DOHH2 (cell line): Measurements from ENCODE around the gene LUZP1.

Source experiments
- H3F3A ChIP-seq: fragments of 200-600 bp; sonication (generic), shearing (Covaris generic); 2 replicates; pipeline ENCODE4 v1.6.0; 2016; ENCODE audit warnings: antibody characterized with exemption, mild to moderate bottlenecking; ENCODE audit not compliant: control insufficient read depth, insufficient read depth
- H3K27ac ChIP-seq: fragments of 200-600 bp; sonication (generic); 2 replicates; pipeline ENCODE4 v1.5.1; 2014; ENCODE audit warnings: low read depth, mild to moderate bottlenecking, low read length, moderate library complexity
- H3K27me3 ChIP-seq: fragments of 200-600 bp; sonication (generic); 2 replicates; pipeline ENCODE4 v1.6.1; 2014; ENCODE audit warnings: mild to moderate bottlenecking, low read length, mixed read lengths; ENCODE audit not compliant: control insufficient read depth
- H3K36me3 ChIP-seq: fragments of 200-600 bp; sonication (generic); 2 replicates; pipeline ENCODE4 v1.6.1; 2014; ENCODE audit warnings: mild to moderate bottlenecking, low read length, moderate library complexity, mixed read lengths; ENCODE audit not compliant: control insufficient read depth
- H3K4me1 ChIP-seq: fragments of 200-600 bp; sonication (generic); 2 replicates; pipeline ENCODE4 v1.6.1; 2014; ENCODE audit warnings: mild to moderate bottlenecking, low read length, mixed read lengths; ENCODE audit not compliant: control insufficient read depth
- H3K4me2 ChIP-seq: fragments of 200-600 bp; sonication (generic); 2 replicates; pipeline ENCODE4 v1.6.0; 2014; ENCODE audit warnings: mild to moderate bottlenecking, low read length, moderate library complexity
- H3K4me3 ChIP-seq: fragments of 200-600 bp; sonication (generic); 2 replicates; pipeline ENCODE4 v1.5.1; 2014; ENCODE audit warnings: mild to moderate bottlenecking, low read length, mixed read lengths
- H3K79me2 ChIP-seq: fragments of 200-600 bp; sonication (generic); 2 replicates; pipeline ENCODE4 v1.6.1; 2014; ENCODE audit warnings: mild to moderate bottlenecking, low read length, mixed read lengths; ENCODE audit not compliant: control insufficient read depth
- H3K9me2 ChIP-seq: fragments of 200-600 bp; sonication (generic); replicated peaks from 2 replicates; pipeline ENCODE4 v1.6.1; 2014; ENCODE audit warnings: mild to moderate bottlenecking, low read length, mixed read lengths; ENCODE audit not compliant: control insufficient read depth
- H3K9me3 ChIP-seq: fragments of 200-600 bp; sonication (generic); 2 replicates; pipeline ENCODE4 v1.6.1; 2014; ENCODE audit warnings: antibody characterized with exemption, low read length, mixed read lengths; ENCODE audit not compliant: control insufficient read depth, insufficient read depth
- H4K20me1 ChIP-seq: fragments of 200-600 bp; sonication (generic); 2 replicates; pipeline ENCODE4 v1.6.0; 2014; ENCODE audit warnings: low read depth, mild to moderate bottlenecking, antibody characterized with exemption, low read length, moderate library complexity; ENCODE audit not compliant: control insufficient read depth, insufficient read depth
- CTCF ChIP-seq: fragments of 200-600 bp; sonication (generic); IDR thresholded peaks from one replicate; pipeline ENCODE4 v1.5.1; 2014; ENCODE audit warnings: antibody characterized with exemption, mild to moderate bottlenecking, low read depth, low read length; ENCODE audit not compliant: poor library complexity, severe bottlenecking
- EZH2phosphoT487 ChIP-seq: fragments of 200-600 bp; sonication (generic); IDR thresholded peaks from 2 replicates; pipeline ENCODE4 v1.6.1; 2017; ENCODE audit warnings: borderline replicate concordance, mild to moderate bottlenecking, antibody characterized with exemption, low read length, moderate library complexity, mixed read lengths

LUZP1 gene

GRCh38 chr1:23101101-23101827 lies 67.4 kb downstream of the LUZP1 start:
- Histone ChIP-seq H3K4me3 (no peak overlapping the region), H3K27me3 (no peaks in the 10 kb centered on the region), H3K4me1 (peaks cover 12% of the 10 kb centered on the region), H3K9me2 (no peaks in the 10 kb centered on the region), H3K27ac (no peak overlapping the region), H3K36me3 (no peaks in the 10 kb centered on the region), H3F3A (0 out of 2 replicates have a peak, but pooled peaks cover 3% of the 10 kb centered on the region), H3K9me3 (no peaks in the 10 kb centered on the region), H3K4me2 (no peak overlapping the region), H3K79me2 (no peaks in the 10 kb centered on the region), H4K20me1 (0 out of 2 replicates have a peak, but pooled peaks cover 17% of the 10 kb centered on the region)
- TF ChIP-seq EZH2phosphoT487 (no peak), CTCF (no peak)

- H3K27me3 ChIP-seq = no peaks in the 10 kb centered on the region
- H4K20me1 ChIP-seq = 0 out of 2 replicates have a peak, but pooled peaks cover 13% of the 10 kb centered on the region
- H3K27ac ChIP-seq = no peak overlapping the region
- H3K79me2 ChIP-seq = no peaks in the 10 kb centered on the region
- no peak overlapping the region for H3K4me2 ChIP-seq
- peaks cover 12% of the 10 kb centered on the region for H3K4me1 ChIP-seq
- H3F3A ChIP-seq = 0 out of 2 replicates have a peak, but pooled peaks cover 3% of the 10 kb centered on the region
- no peaks in the 10 kb centered on the region for H3K36me3 ChIP-seq
- no peaks in the 10 kb centered on the region for H3K9me3 ChIP-seq
- H3K9me2 ChIP-seq = no peaks in the 10 kb centered on the region
- TF ChIP-seq CTCF = no peak
- no peak for TF ChIP-seq EZH2phosphoT487
- H3K4me3 ChIP-seq = no peak overlapping the region
Observed at GRCh38 chr1:23100074-23100748, 68.4 kb downstream of the LUZP1 start.

GRCh38 chr1:23099171-23099536 lies 69.5 kb downstream of the LUZP1 start:
- Histone ChIP-seq H3F3A (0 out of 2 replicates have a peak, but pooled peaks cover 3% of the 10 kb centered on the region), H3K4me2 (no peak overlapping the region), H3K79me2 (no peaks in the 10 kb centered on the region), H3K27me3 (no peaks in the 10 kb centered on the region), H3K9me3 (no peaks in the 10 kb centered on the region), H3K27ac (no peak overlapping the region), H4K20me1 (0 out of 2 replicates have a peak, but pooled peaks cover 13% of the 10 kb centered on the region), H3K36me3 (peaks cover 2% of the 10 kb centered on the region; the same call in 1 of the 2 replicates), H3K4me1 (peaks cover 12% of the 10 kb centered on the region), H3K9me2 (no peaks in the 10 kb centered on the region), H3K4me3 (no peak overlapping the region)
- TF ChIP-seq CTCF (no peak), EZH2phosphoT487 (no peak)
